SK-N-MC (cell line): ENCODE results near the gene ADAMTS17.

Experiments
- DNase-seq: peaks from one replicate; pipeline ENCODE4 v3.0.0-alpha.2; 2011; ENCODE audit warnings: low read depth, low spot score
- H3K27ac ChIP-seq: fragments of 200-600 bp; sonication (generic); 2 replicates; pipeline ENCODE4 v1.5.1; 2016; ENCODE audit warnings: mixed run types
- H3K36me3 ChIP-seq: fragments of 200-600 bp; sonication (generic); 2 replicates; pipeline ENCODE4 v1.6.1; 2017; ENCODE audit warnings: antibody characterized with exemption, low read length, mixed read lengths; ENCODE audit not compliant: insufficient read depth
- H3K4me3 ChIP-seq: fragments of 200-600 bp; sonication (generic); 2 replicates; pipeline ENCODE4 v1.5.1; 2016
- H3K9ac ChIP-seq: fragments of 200-600 bp; sonication (generic); 2 replicates; pipeline ENCODE4 v1.8.0; 2017; ENCODE audit warnings: mixed run types, mixed read lengths; ENCODE audit not compliant: insufficient read length
- H3K9me3 ChIP-seq: fragments of 200-600 bp; sonication (generic); 2 replicates; pipeline ENCODE4 v1.6.1; 2017; ENCODE audit warnings: low read depth, mild to moderate bottlenecking, antibody characterized with exemption, low read length, moderate library complexity, mixed read lengths
- EZH2 ChIP-seq: fragments of 200-600 bp; sonication (generic); IDR thresholded peaks from one replicate; pipeline ENCODE4 v1.6.1; 2017; ENCODE audit warnings: antibody characterized with exemption
- FOXP2 ChIP-seq: optimal IDR thresholded peaks from 2 replicates; pipeline ENCODE3; 2011; ENCODE audit warnings: mild to moderate bottlenecking, moderate library complexity; ENCODE audit not compliant: insufficient read depth; ENCODE audit errors: extremely low read length, control extremely low read depth
- POLR2AphosphoS5 ChIP-seq: IDR thresholded peaks from 2 replicates; pipeline ENCODE4 v1.6.1; 2012; ENCODE audit warnings: mild to moderate bottlenecking, low read depth, low read length, borderline replicate concordance

The ADAMTS17 gene

DNA sequence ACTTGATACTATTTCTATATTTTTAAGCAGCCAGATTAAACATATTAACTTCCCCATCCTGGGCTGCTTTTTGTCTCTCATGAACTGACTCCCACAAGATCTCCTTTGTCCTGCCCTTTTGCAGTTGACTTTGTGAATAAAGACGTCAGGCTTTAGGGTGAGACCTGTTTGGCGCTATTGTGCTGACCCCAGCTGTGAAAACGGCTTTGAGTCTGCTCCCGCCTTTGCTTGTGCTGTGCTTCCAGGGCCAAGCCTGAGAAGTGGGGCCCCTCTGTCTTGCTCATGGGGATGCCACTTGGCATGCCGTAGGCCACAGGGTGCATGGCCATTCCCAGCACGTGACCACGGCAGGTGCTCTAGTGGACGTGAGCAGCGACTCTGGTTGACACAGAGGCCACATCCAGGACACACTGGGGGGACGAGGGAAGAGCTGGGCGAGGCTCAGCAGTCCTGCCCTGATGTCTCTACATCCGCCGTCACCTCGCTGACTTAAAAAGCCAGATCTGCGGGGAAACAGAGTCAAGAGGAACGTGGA, 339.6 kb downstream of the ADAMTS17 start:
- no peak overlapping the region for H3K4me3 ChIP-seq
- H3K27ac ChIP-seq, result no peak overlapping the region
- TF ChIP-seq FOXP2 (no peak), EZH2 (no peak), POLR2AphosphoS5 (no peak)
- H3K9me3 ChIP-seq, result no peaks in the 10 kb centered on the region
- no peak for DNase-seq
- H3K36me3 ChIP-seq, result no peaks in the 10 kb centered on the region
- H3K9ac ChIP-seq, result no peak overlapping the region

DNA sequence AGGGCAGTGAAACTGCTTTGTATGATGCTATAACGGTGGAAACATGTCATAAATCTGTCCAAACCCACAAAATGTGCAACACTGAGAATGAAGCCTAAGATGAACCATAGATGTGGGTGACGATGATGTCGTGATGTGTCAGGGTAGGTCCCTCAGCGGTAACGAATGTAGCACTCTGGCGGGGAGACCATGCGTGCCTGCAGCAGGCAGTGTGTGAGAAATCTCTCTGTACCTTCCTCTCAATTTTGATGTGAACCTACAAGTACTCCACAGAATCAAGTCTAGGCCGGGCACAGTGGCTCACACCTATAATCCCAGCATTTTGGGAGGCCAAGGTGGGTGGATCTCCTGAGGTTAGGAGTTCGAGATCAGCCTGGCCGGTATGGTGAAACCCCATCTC, 340.4 kb downstream of the ADAMTS17 start:
- Histone ChIP-seq H3K9me3 (no peaks in the 10 kb centered on the region), H3K4me3 (no peak overlapping the region), H3K9ac (no peak overlapping the region), H3K36me3 (no peaks in the 10 kb centered on the region), H3K27ac (no peak overlapping the region)
- no peak for DNase-seq
- TF ChIP-seq POLR2AphosphoS5 (no peak), EZH2 (no peak), FOXP2 (no peak)

DNA sequence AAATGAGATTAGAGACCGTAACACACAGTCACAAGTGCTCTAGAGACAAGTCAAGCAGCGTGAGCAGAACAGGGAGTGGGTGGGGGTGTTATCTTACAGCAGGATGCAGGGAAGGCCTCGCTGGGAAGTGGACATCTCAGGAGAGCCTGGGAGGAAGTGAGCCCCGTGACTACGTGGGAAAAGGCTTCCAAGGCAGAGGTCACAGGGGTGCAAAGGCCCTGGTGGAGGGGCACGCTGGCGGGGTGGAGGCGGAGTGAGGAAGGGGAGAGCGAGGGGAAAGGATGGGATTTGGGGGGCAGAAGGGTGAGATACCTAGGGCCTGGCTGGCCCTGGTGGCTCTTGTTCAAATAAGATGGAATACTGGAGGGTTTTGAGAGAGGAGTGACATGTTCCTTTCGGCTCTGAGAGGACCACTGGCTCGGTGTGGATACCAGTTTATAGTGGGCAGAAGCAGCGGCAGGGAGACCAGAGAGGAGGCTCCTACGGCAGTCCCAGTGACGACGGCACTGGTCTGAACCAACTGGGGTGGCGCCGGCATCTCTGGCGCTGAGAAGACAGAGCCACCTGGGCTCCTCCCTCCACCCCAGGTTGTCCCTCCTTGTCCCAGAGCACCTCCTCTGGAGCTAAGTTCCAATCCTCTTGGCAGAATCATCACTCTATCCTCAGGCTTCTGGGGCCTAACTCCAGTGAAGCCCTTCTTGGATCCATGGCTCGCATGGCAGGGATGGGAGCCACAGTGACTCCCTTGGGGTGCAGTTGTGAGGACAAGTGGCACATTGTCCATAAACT, 342.3 kb downstream of the ADAMTS17 start:
- no peak for TF ChIP-seq FOXP2
- TF ChIP-seq EZH2, result no peak
- no peak for TF ChIP-seq POLR2AphosphoS5
- H3K36me3 ChIP-seq, result no peaks in the 10 kb centered on the region
- no peak overlapping the region for H3K27ac ChIP-seq
- H3K9ac ChIP-seq, result no peak overlapping the region
- no peak for DNase-seq
- H3K4me3 ChIP-seq, result no peak overlapping the region
- no peaks in the 10 kb centered on the region for H3K9me3 ChIP-seq

DNA sequence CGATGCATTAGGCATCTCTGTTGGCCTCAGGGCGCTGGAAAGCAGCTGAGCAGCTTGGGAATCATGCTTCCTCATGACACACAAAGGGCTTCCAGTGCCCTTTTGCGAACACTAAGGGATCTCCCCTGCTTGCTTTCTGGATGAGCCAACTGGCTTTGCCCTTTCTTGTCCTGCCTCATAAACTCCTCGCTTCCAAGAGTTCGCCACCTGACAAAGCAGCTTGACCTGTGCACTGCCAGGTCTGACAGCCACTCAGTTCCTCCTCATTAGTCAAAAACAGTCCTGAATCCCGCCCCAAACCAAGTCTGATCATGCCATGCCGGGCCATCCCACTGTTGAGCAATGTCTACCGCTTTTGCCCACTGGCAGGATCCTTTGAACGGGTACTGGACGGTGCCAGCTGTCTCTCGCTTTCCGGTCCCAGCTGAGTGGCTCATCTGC, 343.1 kb downstream of the ADAMTS17 start:
- no peaks in the 10 kb centered on the region for H3K9me3 ChIP-seq
- no peak overlapping the region for H3K4me3 ChIP-seq
- no peak for DNase-seq
- no peak overlapping the region for H3K27ac ChIP-seq
- no peak overlapping the region for H3K9ac ChIP-seq
- TF ChIP-seq POLR2AphosphoS5, result no peak
- TF ChIP-seq FOXP2, result no peak
- TF ChIP-seq EZH2, result no peak
- no peaks in the 10 kb centered on the region for H3K36me3 ChIP-seq

DNA sequence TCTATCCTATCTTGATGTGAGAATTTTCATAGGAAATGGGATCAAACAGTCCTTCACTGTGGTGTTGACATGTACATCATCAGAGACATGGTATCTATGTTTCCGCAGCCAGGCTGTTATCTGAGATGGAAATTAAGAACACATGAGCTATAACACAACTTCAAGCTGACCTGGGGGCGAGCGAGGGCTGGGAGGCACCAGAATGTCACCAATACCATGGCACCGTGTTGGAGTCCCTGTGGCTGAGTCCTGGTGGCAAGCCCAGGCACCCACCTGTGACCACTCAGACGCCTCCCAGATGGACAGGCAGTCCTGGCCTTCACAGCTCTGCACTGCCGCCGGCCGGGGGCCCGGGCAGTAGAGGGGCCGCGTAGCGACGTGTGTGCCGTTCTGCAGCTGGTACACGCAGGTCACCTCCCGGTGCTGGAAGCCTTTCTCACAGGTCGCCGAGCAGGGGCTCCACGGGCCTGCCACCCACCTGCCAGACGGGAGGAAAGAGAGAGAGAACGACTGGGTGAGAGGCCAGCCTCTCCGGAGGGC, 344.6 kb downstream of the ADAMTS17 start:
- Histone ChIP-seq H3K27ac (no peak overlapping the region), H3K9ac (no peak overlapping the region), H3K9me3 (no peaks in the 10 kb centered on the region), H3K36me3 (no peaks in the 10 kb centered on the region), H3K4me3 (no peak overlapping the region)
- no peak for TF ChIP-seq FOXP2
- TF ChIP-seq EZH2, result no peak
- no peak for TF ChIP-seq POLR2AphosphoS5
- no peak for DNase-seq

DNA sequence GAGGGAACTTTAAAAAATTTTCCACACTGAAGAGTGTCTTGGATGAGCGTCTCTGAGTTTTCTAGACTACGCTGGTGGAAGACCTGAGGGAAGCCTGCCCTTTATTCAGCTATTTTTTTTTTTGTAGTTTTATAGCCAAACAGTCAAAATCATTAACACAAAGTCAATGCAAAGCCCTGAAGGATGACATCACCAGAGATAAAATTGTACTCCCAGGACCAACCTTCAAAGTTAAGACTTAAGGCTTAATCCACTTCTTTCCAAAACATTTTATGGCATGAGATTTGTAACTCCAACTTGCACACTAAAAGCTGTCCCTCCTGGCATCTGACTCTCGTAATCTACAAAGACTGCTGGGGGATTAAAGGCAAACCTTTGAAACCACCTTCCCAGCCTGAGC, 345.1 kb downstream of the ADAMTS17 start:
- TF ChIP-seq POLR2AphosphoS5 (no peak), EZH2 (no peak), FOXP2 (no peak)
- DNase-seq, result no peak

DNA sequence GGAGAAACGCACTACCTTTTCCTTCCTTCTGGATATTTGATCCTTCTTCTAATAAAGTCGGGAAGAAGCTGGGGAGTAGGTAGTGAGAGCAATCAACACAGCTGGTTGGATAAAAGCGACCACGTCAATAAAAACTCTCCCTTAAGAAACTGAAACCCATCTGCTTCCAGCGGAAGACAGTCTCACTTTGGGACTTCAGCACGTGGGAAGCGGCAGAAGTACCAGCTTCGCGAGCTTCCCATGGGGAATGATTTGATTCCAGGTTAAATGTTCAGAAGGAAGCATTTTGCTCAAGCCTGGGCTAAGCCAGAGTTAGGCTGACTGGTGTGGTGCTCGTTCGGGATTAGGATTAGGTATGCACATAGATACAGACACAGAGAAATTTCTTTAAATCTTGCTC, 346.2 kb downstream of the ADAMTS17 start:
- no peak for TF ChIP-seq POLR2AphosphoS5
- no peak for TF ChIP-seq EZH2
- no peak for TF ChIP-seq FOXP2
- H3K9ac ChIP-seq, result no peak overlapping the region
- DNase-seq, result no peak
- H3K4me3 ChIP-seq, result no peak overlapping the region
- no peaks in the 10 kb centered on the region for H3K36me3 ChIP-seq
- no peaks in the 10 kb centered on the region for H3K9me3 ChIP-seq
- H3K27ac ChIP-seq, result no peak overlapping the region

More for the DNA sequence above, 345.1 kb downstream of the ADAMTS17 start:
- no peak overlapping the region for H3K27ac ChIP-seq
- H3K9ac ChIP-seq, result no peak overlapping the region
- no peaks in the 10 kb centered on the region for H3K36me3 ChIP-seq
- no peak overlapping the region for H3K4me3 ChIP-seq
- no peaks in the 10 kb centered on the region for H3K9me3 ChIP-seq

DNA sequence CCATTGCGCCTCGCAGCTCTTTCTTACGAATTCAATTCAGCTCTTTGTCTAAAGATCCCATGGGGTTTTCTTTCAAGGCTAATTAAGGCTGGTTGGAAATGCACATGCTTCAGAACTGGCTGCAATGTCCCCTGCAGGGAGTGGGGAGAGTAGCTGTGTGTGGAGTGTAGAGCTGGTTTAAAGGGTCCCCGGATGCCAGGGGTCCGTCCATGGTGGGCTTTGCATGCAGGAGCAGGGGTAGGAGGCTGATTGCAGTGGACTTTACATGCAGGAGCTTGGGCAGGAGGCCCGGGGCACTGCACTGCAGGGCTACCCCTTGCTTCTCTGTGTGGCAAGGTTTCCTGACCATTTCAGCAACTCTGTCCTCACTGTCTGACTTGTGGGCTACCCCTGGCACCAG, 346.9 kb downstream of the ADAMTS17 start:
- Histone ChIP-seq H3K9ac (no peak overlapping the region), H3K27ac (no peak overlapping the region), H3K4me3 (no peak overlapping the region), H3K36me3 (no peaks in the 10 kb centered on the region), H3K9me3 (no peaks in the 10 kb centered on the region)
- DNase-seq, result no peak
- no peak for TF ChIP-seq EZH2
- no peak for TF ChIP-seq POLR2AphosphoS5
- TF ChIP-seq FOXP2, result no peak
